ENCODE results near the gene SH3BP4.

SH3BP4 gene

DNA sequence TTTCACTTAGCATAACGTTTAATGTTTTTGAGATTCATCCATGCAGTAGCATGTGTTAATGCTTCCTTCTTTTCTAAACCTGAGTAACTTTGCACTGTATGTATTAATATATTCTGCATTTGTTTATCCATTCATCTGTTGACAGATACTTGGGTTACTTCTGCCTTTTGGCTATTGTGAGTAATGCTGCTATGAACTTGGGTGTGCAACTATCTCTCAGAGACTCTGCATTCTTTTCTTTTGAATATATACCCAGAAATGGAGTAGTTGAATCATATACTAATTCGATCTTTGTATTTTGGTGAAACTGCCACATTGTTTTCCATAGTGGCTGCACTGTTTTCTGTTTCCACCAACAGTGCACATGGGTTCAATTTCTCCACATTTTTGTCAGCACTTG is 128.3 kb downstream of the SH3BP4 start:
- TF ChIP-seq, protein P1, sequence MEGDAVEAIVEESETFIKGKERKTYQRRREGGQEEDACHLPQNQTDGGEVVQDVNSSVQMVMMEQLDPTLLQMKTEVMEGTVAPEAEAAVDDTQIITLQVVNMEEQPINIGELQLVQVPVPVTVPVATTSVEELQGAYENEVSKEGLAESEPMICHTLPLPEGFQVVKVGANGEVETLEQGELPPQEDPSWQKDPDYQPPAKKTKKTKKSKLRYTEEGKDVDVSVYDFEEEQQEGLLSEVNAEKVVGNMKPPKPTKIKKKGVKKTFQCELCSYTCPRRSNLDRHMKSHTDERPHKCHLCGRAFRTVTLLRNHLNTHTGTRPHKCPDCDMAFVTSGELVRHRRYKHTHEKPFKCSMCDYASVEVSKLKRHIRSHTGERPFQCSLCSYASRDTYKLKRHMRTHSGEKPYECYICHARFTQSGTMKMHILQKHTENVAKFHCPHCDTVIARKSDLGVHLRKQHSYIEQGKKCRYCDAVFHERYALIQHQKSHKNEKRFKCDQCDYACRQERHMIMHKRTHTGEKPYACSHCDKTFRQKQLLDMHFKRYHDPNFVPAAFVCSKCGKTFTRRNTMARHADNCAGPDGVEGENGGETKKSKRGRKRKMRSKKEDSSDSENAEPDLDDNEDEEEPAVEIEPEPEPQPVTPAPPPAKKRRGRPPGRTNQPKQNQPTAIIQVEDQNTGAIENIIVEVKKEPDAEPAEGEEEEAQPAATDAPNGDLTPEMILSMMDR (IDR thresholded peaks at IDR 0.05; ENCODE audit: insufficient read depth, low read length, poor library complexity, severe bottlenecking) = no peak
- no peak for TF ChIP-seq EZH2phosphoT487 (conservative IDR thresholded peaks at IDR 0.05; ENCODE audit: low read length)
- Histone ChIP-seq H3K9ac (ENCODE audit: low read length) (no peak overlapping the region), H4K20me1 (ENCODE audit: low read depth, low read length) (no peaks in the 10 kb centered on the region)

DNA sequence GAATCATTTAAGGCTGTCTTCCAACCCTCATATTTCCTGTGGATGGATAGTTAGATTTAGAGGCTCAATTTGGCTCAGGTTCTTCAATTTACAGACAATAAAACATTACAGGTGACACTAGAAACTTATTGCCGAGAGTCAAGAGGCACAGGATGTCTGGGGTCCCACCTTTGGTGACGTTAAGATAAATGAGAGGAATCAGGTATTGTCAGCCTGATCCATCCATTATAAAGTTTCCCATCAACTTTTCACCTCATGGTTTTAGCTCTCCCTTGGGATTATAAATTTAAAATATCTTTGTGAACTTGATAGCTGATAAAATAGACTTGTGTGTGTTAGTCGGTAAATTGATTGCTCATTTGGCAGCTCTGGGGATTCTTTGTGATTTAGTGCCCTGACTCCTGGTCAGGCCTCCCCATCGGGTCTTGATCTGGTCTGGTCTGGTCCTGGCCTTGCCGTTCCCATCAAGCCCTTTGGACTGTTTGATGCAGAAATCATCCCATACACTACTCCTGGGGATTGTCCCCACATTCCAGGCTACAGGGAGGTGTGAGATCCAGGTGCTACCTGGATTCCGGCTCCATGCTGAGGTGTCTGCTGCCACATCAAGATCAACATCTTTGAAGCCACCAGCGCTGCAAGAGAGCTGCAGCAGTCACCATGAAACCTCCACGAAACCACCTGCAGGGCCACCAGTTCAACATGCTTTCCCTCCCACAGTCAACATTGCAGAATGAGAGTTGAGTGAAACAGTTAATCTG is 130.9 kb downstream of the SH3BP4 start:
- no peak overlapping the region for H3K27ac ChIP-seq (ENCODE audit: low read depth, low read length)
- no peak overlapping the region for H2AFZ ChIP-seq (ENCODE audit: low read depth, low read length, severe bottlenecking)
- no peaks in the 10 kb centered on the region for H3K27me3 ChIP-seq (ENCODE audit: low read length)
- H3K36me3 ChIP-seq (ENCODE audit: low read length) = no peaks in the 10 kb centered on the region
- H3K79me2 ChIP-seq (ENCODE audit: insufficient read depth, low read length) = no peaks in the 10 kb centered on the region
- no peaks in the 10 kb centered on the region for H3F3A ChIP-seq (ENCODE audit: insufficient read depth)
- TF ChIP-seq, protein P1 (IDR thresholded peaks at IDR 0.05; ENCODE audit: insufficient read depth, low read length, poor library complexity, severe bottlenecking) = no peak
- TF ChIP-seq EZH2phosphoT487 (conservative IDR thresholded peaks at IDR 0.05; ENCODE audit: low read length) = no peak
- no peaks in the 10 kb centered on the region for H4K20me1 ChIP-seq (ENCODE audit: low read depth, low read length)
- no peaks in the 10 kb centered on the region for H3K9me3 ChIP-seq (ENCODE audit: insufficient read depth, low read length)
- no peak overlapping the region for H3K4me2 ChIP-seq (ENCODE audit: low read depth, low read length, poor library complexity, severe bottlenecking)
- H3K9ac ChIP-seq (ENCODE audit: low read length) = no peak overlapping the region
- H3K4me3 ChIP-seq (ENCODE audit: insufficient read depth, low read length, poor library complexity, severe bottlenecking) = no peak overlapping the region
- no peaks in the 10 kb centered on the region for H3K9me2 ChIP-seq (replicated peaks; ENCODE audit: insufficient read depth, low read length)

More for the DNA sequence above, 128.3 kb downstream of the SH3BP4 start:
- no peak overlapping the region for H3K4me3 ChIP-seq (ENCODE audit: insufficient read depth, low read length, poor library complexity, severe bottlenecking)
- no peaks in the 10 kb centered on the region for H3K9me2 ChIP-seq (replicated peaks; ENCODE audit: insufficient read depth, low read length)
- no peak overlapping the region for H2AFZ ChIP-seq (ENCODE audit: low read depth, low read length, severe bottlenecking)
- no peaks in the 10 kb centered on the region for H3K36me3 ChIP-seq (ENCODE audit: low read length)
- H3K4me2 ChIP-seq (ENCODE audit: low read depth, low read length, poor library complexity, severe bottlenecking) = no peak overlapping the region
- no peaks in the 10 kb centered on the region for H3F3A ChIP-seq (ENCODE audit: insufficient read depth)
- no peak overlapping the region for H3K27ac ChIP-seq (ENCODE audit: low read depth, low read length)
- H3K27me3 ChIP-seq (ENCODE audit: low read length) = no peaks in the 10 kb centered on the region
- H3K79me2 ChIP-seq (ENCODE audit: insufficient read depth, low read length) = no peaks in the 10 kb centered on the region
- H3K9me3 ChIP-seq (ENCODE audit: insufficient read depth, low read length) = no peaks in the 10 kb centered on the region

DNA sequence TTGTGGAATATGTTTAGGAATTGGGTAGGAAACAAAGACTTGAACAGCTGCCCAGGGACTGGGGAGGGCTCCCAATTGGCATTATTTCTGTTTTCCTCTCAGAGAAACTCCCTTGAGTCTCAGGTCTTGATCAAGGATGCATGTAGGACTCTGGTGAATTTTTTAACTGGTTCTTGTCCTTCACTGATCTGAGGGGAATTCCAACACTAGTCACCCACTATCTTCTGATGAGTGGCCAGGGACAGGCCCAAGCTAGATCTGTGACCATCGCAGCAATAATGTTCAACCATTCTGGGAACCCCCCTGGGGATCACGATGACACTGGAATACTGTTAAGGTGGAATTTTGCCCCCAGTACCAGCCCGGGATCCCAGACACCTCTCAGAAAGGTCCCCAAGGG is 132.0 kb downstream of the SH3BP4 start:
- H3F3A ChIP-seq (ENCODE audit: insufficient read depth) = no peaks in the 10 kb centered on the region
- no peak overlapping the region for H3K4me2 ChIP-seq (ENCODE audit: low read depth, low read length, poor library complexity, severe bottlenecking)
- no peaks in the 10 kb centered on the region for H3K9me2 ChIP-seq (replicated peaks; ENCODE audit: insufficient read depth, low read length)
- no peak overlapping the region for H3K9ac ChIP-seq (ENCODE audit: low read length)
- H3K9me3 ChIP-seq (ENCODE audit: insufficient read depth, low read length) = no peaks in the 10 kb centered on the region
- H4K20me1 ChIP-seq (ENCODE audit: low read depth, low read length) = no peaks in the 10 kb centered on the region
- TF ChIP-seq, protein P1 (IDR thresholded peaks at IDR 0.05; ENCODE audit: insufficient read depth, low read length, poor library complexity, severe bottlenecking) = no peak
- TF ChIP-seq EZH2phosphoT487 (conservative IDR thresholded peaks at IDR 0.05; ENCODE audit: low read length) = no peak
- no peak overlapping the region for H2AFZ ChIP-seq (ENCODE audit: low read depth, low read length, severe bottlenecking)
- no peaks in the 10 kb centered on the region for H3K36me3 ChIP-seq (ENCODE audit: low read length)
- H3K27ac ChIP-seq (ENCODE audit: low read depth, low read length) = no peak overlapping the region
- H3K79me2 ChIP-seq (ENCODE audit: insufficient read depth, low read length) = no peaks in the 10 kb centered on the region
- H3K4me3 ChIP-seq (ENCODE audit: insufficient read depth, low read length, poor library complexity, severe bottlenecking) = no peak overlapping the region
- no peaks in the 10 kb centered on the region for H3K27me3 ChIP-seq (ENCODE audit: low read length)

Measured in SU-DHL-6 (cell line).